Upper lobe of right lung (tissue), 1 donor: ENCODE data around the gene CACTIN. TPM values are rescaled to one million over a fixed set of nuclear protein-coding genes. Genes with fewer than 3 reads are reported as not detected.

Experiments
- ATAC-seq: fragments of 200-7000 bp; cut with Tn5 transposase; one replicate; pipeline ENCODE4 v1.9.1; 2020; ENCODE audit warnings: mild to moderate bottlenecking, moderate library complexity
- DNase-seq: peaks from one replicate; pipeline ENCODE4 v3.0.0-alpha.2; 2020
- H3K27ac ChIP-seq: fragments of 200-600 bp; one replicate; pipeline ENCODE4 v1.8.0; 2022
- H3K27me3 ChIP-seq: fragments of 200-600 bp; one replicate; pipeline ENCODE4 v1.8.0; 2022; ENCODE audit warnings: mild to moderate bottlenecking
- H3K36me3 ChIP-seq: fragments of 200-600 bp; one replicate; pipeline ENCODE4 v1.8.0; 2022
- H3K4me1 ChIP-seq: fragments of 200-600 bp; one replicate; pipeline ENCODE4 v1.8.0; 2022
- H3K4me3 ChIP-seq: fragments of 200-600 bp; one replicate; pipeline ENCODE4 v1.8.0; 2022; ENCODE audit warnings: mild to moderate bottlenecking
- H3K9me3 ChIP-seq: fragments of 200-600 bp; one replicate; pipeline ENCODE4 v1.8.0; 2022
- CTCF ChIP-seq: fragments of 200-600 bp; IDR thresholded peaks from one replicate; pipeline ENCODE4 v1.8.0; 2022; ENCODE audit warnings: antibody characterized with exemption
- intact Hi-C: fragments of 100-400 bp; cut with DNase I; formaldehyde crosslinking; loops from one replicate; pipeline ENCODE4 v1.11.0; 2022
- total RNA-seq: library from RNA; stranded (reverse); fragmentation: NEBNext Ultra II Directional; extraction: Animal tissue kit (Norgen Biotek cat#: 25700); gene quantifications from one replicate; pipeline ENCODE4 v1.2.1, GENCODE V29; 2021
- donor health status: DM: no; HTN: yes; CAD: no; lungs with severe emphysema.

CACTIN gene
- total RNA-seq, 1 donor from 2014 or later = 24.3 TPM

- H3K9me3 ChIP-seq = no peaks in the 10 kb centered on the region
- peaks cover 30% of the 10 kb centered on the region for H3K36me3 ChIP-seq
- peaks cover 13% of the 10 kb centered on the region for H3K4me1 ChIP-seq
- H3K4me3 ChIP-seq = no peak overlapping the region
- intact Hi-C loops = loop anchor here (10.0 kb wide), 1 partner anchor 68 kb away; no protein-coding TSS in a partner anchor
- DNase-seq = no peak
- no peak for TF ChIP-seq CTCF
- H3K27me3 ChIP-seq = no peaks in the 10 kb centered on the region
- H3K27ac ChIP-seq = no peak overlapping the region
- no peak for ATAC-seq
Measured at GRCh38 chr19:3612901-3613741, 13.5 kb downstream of the CACTIN start.

- intact Hi-C loops = loop anchor here (10.0 kb wide), 1 partner anchor 68 kb away; no protein-coding TSS in a partner anchor
Measured at GRCh38 chr19:3612330-3612729, 14.3 kb downstream of the CACTIN start.

GRCh38 chr19:3611841-3612240 lies 14.7 kb downstream of the CACTIN start:
- peak; percentile 62 for DNase-seq
- intact Hi-C loops = loop anchor here (10.0 kb wide), 1 partner anchor 67 kb away; no protein-coding TSS in a partner anchor

More at GRCh38 chr19:3612330-3612729, 14.3 kb downstream of the CACTIN start:
- H3K36me3 ChIP-seq = peaks cover 30% of the 10 kb centered on the region
- no peak for TF ChIP-seq CTCF
- no peaks in the 10 kb centered on the region for H3K9me3 ChIP-seq
- H3K4me3 ChIP-seq = no peak overlapping the region
- ATAC-seq (no peak), DNase-seq (peak; percentile 63)
- peaks cover 17% of the 10 kb centered on the region for H3K4me1 ChIP-seq
- no peak overlapping the region for H3K27ac ChIP-seq
- H3K27me3 ChIP-seq = no peaks in the 10 kb centered on the region

GRCh38 chr19:3610745-3611717 lies 15.6 kb downstream of the CACTIN start:
- Histone ChIP-seq H3K4me1 (peaks cover 27% of the 10 kb centered on the region), H3K27ac (no peak overlapping the region), H3K27me3 (no peaks in the 10 kb centered on the region), H3K36me3 (peaks cover 30% of the 10 kb centered on the region), H3K9me3 (no peaks in the 10 kb centered on the region), H3K4me3 (no peak overlapping the region)
- intact Hi-C loops = loop anchor here (10.0 kb wide), 1 partner anchor 66 kb away; no protein-coding TSS in a partner anchor
- DNase-seq (no peak), ATAC-seq (no peak)
- no peak for TF ChIP-seq CTCF

More at GRCh38 chr19:3611841-3612240, 14.7 kb downstream of the CACTIN start:
- H3K36me3 ChIP-seq = peaks cover 30% of the 10 kb centered on the region
- no peak for ATAC-seq
- no peak overlapping the region for H3K27ac ChIP-seq
- no peak for TF ChIP-seq CTCF
- no peaks in the 10 kb centered on the region for H3K27me3 ChIP-seq
- H3K9me3 ChIP-seq = no peaks in the 10 kb centered on the region
- no peak overlapping the region for H3K4me3 ChIP-seq
- H3K4me1 ChIP-seq = peaks cover 21% of the 10 kb centered on the region
